GM19452 (cell line): Measurements from ENCODE around the gene RASGRF2.

Experiments used
- ATAC-seq: cut with Tn5 transposase; IDR thresholded peaks from one replicate; pipeline ENCODE4 v1.9.1; 2021; ENCODE audit not compliant: unreplicated experiment

The RASGRF2 gene

DNA sequence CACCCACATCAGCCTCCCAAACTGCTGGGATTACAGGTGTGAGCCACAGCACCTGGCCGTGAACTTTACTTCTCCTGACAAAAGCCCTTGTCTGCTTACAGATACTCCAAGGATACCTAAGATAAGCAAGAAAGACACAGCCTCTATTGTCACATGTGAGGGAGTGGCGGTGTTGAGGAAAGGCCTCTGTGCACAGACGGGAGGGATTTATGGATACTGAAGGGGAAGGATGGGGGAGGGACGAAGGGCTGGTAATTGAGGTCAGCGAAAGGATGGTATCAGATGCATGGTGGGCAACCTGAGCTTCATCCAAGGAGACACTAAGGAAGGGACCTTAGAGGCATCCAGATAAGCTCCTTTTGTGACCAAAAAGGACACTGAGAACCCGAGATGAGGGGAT, 206.3 kb downstream of the RASGRF2 start:
- ATAC-seq: no peak

DNA sequence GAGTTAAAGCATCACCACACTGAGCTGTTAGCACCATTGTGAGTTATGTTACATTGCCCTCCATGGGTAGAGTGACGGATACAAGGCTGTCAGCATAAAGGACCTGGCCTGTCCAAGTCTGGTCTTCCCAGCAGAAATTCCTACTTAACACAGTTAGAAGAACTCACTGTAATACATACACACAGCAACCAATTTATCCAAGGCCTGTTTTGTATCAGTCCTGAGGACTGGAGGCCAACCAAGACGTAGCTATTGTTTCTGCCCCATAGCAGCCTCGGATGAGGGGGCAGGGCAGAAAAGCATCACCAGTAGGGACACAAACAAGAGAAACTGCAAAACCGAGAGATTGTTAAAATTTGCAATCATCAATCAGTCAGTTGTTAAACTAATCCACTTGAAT, 206.9 kb downstream of the RASGRF2 start:
- no peak for ATAC-seq

DNA sequence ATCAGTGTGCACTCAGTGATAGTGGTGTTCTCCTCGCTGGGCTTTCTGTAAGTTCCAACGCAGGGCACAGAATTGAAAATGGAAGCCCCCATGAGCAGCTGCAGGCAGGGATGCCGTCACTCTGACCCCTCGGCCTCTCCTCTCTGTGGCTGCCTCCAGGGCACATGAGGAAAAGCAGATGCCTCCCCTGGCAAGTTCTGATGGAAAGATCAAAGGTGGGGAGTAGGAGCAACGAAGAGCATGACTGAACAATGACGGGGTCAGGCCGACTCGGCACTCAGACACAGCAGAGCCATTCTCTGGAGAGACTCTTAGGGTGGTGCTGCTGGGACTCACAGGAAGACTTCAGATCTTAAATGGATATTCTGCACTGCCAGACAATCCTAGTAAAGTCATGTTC, 207.4 kb downstream of the RASGRF2 start:
- ATAC-seq: no peak

DNA sequence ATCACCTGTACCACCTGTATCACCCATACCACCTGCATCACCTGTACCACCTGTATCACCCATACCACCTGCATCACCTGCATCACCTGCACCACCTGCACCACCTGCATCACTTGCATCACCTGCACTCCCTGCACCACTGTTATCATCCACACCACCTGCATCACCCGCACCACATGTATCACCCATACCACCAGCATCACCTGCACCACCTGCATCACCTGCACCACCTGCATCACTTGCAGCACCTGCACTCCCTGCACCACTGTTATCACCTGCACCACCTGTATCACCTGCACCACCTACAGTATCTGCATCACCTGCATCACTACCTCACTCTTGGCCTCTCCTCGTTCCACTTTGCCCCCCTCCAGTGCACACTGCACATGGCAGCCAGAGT, 209.8 kb downstream of the RASGRF2 start:
- no peak for ATAC-seq

DNA sequence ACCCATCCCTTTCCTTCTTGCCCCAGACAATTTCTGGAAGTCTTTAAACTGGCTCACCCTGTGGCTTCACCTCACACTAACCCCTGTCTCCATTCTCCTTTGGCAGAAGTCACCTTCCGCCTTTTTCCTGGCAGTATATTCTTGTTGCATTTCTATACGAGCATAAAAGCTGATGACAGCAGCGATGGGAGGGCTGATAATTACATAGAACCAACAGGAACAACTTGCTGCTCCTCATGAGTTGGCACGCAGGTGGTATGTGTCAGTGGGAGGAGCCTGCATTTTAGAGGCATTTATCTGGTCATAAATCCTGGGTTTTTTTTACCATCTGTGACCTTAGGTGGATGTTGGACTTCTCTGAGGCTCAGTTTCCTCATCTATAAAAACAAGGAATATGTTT, 211.6 kb downstream of the RASGRF2 start:
- no peak for ATAC-seq

DNA sequence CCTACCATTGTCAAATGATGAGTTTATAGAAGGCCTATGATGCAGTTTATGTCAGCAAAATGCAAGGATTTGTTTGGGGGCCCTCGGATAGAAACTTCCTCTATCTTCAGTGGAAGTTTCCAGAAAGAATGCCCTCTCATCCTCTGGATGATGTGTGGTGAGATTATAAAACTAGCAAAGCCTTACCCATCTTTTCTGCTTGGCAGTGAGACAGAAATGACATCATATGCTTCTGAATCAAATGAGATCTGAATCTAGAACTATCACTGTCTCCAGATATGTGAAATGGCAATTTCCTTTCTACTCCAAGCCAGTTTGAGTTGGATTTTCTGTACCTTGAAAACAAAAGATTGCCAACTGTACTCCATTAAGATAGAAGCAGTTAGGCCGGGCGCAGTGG, 212.5 kb downstream of the RASGRF2 start:
- no peak for ATAC-seq

DNA sequence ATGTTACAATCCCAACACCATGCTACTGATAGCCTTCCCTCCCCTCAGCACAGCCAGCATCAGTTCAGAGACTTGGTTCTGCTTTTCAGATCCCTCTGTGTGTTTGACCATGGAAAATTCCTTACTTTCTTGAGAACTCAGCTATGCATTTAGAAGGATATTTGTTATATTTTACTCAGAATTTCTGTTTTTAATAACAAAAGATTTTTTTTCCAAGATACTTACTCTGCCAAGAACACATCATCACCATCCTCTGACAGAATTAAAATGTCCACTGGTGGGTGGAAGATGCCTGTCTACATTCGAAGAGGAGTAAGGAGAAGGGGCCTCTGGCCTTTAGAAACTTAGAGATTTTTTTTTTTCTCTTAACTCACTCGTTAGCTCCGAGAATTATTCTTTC, 216.9 kb downstream of the RASGRF2 start:
- no peak for ATAC-seq

DNA sequence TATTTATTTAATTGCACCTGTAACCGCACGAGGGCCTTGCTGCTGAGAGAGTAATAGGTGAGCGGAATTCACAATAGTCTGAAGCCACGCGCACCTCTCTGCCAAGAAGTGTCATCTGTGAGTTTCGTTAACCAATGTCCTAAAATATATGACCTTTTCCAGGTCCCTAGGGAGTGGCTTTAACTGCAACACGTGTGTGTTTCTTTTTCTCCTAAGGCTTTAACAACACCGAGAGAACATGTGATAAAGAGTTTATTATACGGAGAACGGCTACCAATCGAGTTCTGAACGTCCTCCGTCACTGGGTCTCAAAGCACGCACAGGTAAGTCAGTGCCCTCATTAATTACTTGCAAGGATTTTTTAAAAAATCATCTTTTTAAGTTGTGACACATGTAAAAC, 219.8 kb downstream of the RASGRF2 start:
- no peak for ATAC-seq

DNA sequence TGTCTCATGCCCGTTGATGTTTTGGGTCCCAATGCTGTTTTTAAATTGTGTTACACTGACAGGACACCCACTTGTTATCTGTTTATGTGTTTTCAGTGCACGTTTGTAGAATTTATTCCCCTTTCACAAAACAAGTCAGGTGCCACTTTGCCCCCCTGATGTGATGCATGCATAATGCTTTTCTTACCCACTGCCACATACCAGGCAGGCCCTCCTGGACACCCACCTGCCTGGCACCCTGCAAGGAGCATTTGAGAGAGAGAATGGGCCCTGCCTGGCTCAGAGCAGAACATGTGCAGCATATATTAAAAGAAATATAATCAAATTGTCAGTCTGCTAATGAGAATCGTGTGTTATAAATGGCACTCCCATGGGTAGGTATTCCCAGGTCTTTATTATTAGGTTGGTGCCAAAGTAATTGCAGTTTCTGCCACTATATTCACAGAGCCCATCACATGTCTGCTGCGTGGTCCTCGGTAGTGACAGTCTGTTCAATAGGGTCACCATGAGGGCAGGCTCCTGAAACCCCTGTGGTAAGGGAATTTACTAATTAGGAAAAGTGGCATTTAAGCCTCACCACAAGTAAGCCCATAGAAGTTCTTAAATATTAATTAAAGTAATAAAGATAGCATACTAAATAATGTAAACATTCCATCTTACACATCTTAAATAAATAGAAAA, 220.8 kb downstream of the RASGRF2 start:
- no peak for ATAC-seq

DNA sequence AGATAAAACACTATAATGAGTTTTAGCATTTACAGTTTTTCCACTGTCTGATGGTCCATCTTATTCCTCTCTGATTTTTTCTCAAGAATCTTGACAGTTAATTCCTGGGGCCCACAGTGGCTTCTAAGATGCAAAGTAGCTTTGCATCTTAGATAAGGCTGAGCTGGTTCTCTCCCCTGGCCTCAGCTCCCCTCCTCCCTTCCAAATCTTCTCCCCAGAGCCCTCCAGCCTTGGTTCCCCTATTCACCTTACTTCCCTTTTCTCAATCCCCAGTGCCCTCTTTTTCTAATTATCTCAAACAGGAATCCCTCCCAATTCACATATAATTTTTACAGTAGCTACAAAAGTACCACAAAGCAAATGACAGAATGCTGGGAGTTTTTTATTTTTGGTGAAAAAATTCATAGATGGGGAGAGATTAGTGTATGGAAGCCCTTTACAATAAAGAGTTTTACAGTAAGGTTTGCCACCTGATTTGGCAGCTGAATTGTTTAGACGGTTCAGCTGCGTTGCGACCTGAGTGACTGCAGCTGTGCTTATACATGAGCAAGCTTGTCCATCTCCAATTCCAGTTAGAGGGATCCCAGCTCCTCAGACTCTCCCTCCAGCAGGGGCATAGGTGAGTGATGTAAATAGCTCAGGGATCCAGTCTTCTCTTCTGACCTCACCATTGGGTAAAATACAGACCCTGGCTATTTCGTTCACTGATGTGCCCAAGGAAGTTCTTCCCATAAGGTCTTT, 221.6 kb downstream of the RASGRF2 start:
- no peak for ATAC-seq

DNA sequence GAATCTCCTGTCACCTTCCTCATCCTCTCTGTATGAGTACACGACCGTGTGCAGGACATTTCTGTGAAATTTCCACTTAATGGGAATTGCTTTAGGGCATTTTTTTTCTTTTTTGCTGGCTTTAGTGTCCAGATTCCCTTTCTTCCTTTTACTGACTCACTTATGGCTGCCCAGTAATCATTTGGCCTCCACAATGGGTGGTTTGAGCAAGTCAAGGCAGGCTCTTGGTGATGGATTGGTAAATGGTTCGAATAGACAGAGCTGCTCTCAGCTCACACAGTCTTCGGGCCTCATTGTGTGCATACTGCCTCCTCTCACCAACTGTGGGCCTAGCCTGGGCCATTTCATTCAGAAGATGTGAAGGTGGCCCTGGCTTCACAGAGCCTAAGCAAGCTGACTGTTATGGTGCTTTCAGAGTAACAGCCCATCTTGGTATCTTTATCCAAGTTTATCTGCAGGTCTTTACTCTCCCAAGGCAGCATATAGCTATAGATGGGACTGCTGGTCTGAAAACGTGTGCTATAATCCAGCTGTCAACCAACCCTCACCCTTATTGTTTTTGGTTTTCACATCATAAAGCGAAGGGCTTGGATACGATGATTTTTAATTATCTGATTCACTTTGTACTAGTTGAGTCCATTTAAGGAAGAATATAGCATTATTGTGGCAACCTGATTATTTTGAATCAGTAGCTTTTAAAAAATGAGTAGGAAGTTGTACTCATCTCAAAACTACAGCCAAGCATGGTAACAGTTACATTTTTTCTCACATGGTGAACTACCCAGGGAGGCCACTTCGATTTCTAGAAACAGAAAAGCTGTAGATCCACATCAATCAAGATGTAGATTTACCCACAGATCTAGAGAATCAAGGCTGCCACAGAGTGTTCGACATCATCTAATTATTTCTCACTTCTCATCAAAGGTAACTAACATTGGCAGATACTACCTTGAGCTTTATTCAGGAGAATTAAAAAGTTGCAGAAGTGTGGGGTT, 222.5 kb downstream of the RASGRF2 start:
- no peak for ATAC-seq

DNA sequence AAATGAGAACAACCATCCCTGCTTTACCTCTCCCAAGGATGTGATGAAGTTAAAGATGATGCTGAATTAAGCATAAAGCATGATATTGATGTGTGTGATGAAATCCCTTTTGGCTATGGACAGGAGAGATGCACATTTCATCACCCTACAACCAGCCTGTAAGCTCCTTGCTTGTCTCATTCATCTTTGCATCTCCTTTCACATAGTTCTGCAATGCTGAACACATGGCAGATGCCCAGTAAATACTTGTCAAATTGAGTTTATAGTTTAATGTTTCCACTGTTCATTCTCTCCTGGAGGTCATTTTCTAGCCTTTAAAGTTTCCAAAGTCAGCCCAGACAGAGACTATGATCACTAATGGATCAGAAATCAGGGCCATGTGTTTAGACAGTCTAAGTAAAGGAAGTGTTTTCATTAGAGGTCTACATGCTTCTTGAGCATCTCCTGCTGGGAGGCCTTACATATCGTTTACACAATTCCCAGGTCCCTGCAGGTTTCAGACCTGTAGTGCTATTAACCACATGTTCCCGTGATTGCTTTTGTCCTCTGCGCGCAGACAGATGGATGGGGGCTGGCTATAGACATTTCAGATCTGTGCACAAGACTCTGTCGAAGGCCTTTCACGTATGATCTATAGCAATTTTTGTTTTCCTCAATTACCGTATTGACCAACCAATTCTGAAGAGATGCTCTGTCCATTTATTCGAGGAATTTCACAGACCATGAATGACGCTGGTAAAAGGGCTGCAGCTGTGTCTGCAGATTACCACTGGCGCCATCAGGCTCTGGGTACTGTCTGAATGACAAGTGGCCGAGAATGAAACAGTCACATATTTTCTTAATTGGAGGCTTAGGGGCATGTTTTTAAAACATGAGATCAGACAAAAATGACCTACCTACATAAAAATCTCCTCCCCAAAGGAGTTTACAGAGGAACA, 223.9 kb downstream of the RASGRF2 start:
- no peak for ATAC-seq

DNA sequence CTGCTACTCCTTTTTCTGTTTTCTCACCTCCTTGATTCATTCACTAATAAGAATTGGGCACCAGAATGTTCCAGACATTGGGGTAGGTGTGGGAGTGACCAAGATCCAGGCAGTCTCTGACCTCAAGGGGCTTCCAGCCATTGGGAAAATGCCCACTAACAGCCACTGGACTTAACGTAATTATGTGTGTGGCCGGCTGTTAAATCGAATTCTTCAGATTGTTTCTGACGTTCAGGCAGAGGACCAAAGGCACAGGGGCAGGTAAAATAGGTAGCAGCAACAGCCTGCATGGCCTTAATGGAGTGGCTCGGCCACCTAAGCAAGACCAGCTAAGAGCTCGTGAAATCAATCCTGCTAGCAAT, 224.6 kb downstream of the RASGRF2 start:
- no peak for ATAC-seq

DNA sequence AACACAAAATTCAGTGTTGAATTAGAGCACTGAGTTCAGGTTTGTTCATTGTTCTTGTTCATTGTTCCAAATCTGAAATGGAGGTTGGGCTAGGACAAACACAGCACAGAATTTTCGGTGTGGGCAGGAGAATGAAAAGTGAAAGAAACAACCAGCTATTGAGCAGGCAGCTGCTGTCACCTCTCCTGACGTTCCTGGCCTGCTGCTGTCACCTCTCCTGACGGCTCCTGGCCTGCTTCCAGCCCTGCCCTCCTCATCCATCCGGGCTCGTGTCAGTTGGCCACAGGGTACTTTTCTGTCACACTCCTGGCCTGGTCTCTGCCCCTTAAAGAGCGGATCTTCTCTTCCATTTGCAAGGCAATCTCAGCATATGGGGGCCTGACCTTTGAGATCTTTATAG, 227.7 kb downstream of the RASGRF2 start:
- no peak for ATAC-seq

DNA sequence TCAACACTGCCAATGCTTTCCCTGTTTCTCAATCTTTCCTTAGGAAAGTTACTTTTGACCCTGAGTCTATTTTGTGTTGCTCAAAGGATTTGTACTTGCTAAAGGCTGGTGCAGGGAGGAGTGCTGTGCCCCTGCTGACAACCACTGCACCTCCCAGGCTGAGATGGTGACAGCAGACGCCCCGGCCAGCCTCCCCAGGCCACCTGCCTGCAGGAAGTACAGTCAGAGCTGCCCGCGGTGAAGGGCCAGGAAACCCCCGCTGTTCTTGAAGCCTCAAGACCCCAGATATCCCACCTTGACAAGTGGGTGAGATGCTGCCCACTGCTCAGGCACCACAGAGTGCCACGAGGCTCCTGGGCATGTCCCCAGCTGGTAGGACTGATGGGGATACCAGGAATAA, 228.8 kb downstream of the RASGRF2 start:
- ATAC-seq: no peak

DNA sequence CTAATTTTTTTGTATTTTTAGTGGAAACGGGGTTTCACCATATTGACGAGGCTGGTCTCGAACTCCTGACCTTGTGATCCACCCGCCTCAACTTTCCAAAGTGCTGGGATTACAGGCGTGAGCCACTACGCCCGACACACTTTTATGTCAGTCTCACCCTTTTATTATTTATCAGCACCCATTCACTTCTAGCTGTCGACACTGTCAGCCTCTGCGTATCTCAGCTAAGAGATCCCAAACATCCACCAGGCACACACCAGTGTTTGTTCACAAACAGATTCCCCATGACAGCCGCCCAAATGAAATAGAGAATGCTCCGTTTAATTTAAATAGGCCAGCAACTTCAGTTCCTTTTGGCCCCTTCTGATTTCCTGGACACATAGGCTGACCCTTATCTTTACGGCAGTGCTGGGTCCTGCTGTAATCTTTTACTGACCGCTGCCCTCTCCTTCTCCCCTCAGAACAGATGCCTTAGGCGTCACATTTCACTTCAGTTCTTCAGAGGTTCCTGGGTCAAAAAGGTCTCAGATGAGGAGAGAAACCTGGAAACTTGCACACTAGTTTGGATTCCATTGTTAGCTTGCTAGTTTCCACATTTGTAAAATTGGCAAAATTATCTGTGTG, 229.8 kb downstream of the RASGRF2 start:
- ATAC-seq: no peak

DNA sequence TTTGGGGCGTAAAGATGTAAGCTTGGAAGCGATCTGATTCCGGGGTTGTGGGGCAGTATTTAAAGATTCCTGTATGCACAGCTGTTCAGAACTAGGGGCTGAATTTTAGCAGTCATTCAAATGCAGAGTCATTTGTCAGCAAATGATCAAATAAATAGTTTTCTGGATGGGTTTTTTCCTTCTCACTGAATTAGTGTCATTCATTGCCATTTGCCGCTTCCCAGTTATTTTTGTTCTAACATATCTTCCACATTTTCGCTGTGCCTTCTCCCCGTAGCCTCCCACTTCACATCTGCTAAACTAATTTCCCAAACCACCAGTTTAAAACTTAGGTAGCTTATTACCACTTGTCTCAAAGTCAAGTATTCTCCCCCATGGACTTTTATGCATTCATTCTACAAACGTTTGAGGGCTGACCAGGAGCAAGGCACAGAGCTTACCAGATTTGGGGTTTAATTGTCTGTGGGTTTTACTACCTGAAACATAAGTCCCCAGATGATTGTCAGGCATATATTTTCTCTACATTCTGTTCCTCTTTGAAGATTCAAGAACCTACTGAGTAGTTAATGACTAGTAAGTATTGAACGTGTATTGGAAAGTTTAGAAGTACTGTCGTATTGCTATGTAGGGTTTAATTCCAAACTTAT, 231.7 kb downstream of the RASGRF2 start:
- ATAC-seq: no peak

DNA sequence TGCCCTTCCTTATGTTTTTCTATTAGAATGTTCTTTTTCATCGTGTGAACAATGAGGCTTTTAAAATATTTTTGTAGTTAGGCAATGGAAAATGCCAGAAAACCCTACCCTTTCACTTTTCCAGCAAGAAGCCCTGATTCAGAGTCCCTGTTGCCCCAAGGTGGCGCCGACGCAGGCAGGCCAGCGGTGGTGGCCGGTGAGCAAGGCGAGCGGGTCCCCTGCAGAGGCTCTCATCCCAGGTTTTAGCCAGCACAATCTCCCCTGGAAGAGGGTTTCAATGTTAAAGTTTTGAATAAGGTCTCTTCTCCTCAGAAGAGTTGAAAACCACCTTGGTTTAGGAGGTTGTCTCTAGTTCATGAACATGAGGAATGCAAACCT, 232.2 kb downstream of the RASGRF2 start:
- ATAC-seq: no peak

DNA sequence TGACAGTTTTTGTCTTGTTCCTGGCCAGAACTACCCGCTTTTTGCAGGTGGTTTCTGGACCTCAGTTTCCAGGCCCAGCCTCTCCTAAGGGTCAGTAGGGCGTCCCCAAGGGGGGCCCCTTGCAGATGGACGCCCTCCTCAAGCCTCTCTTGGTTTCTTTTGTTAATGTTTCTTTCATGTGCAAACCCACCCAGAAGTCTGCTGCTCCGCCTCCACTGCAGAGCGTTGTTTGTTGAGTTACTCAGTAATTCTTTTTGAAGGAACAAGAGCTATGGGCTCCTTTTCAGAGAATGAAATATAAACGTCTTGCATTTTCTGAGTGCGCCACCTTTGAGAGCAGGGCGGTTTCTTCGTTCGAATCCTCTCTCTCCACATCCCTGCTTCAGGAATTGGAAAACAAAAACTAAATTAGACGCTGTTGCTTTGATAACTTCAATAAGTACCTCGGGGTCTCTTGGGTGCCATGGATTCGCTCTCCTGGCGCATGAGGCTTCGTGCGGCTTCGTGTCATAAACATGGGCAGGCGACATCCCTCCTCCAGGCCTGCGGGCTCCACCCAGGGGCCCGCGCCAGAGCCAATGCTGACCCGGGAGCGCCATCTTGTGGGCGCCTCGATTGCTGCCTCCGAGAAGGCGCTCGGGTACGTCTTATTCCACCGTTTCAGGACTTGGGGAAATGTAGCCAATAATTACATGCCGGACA, 234.6 kb downstream of the RASGRF2 start:
- ATAC-seq: peak; percentile 92
